ENCODE results near the gene UMODL1.
"Not testable (repeated sequence)": the region's sequence is repeated elsewhere in the genome, so short reads cannot be mapped to it uniquely, and the experiment has no call there.

UMODL1 gene

GRCh38 chr21:42112238-42112637 is 41.1 kb downstream of the UMODL1 start:
- DNase-seq (ENCODE audit: low read depth): no peak
- TF ChIP-seq CTCF (IDR thresholded peaks at IDR 0.05; ENCODE audit: insufficient read depth, low read depth, low read length, missing control alignments): no peak
- H3K4me3 ChIP-seq (ENCODE audit: low read length): no peak overlapping the region

- TF ChIP-seq CTCF (IDR thresholded peaks at IDR 0.05; ENCODE audit: insufficient read depth, low read depth, low read length, missing control alignments): no peak
- peak; percentile 51 for DNase-seq (ENCODE audit: low read depth)
- no peak overlapping the region for H3K4me3 ChIP-seq (ENCODE audit: low read length)
Observed at GRCh38 chr21:42112857-42113256, 41.7 kb downstream of the UMODL1 start.

DNA sequence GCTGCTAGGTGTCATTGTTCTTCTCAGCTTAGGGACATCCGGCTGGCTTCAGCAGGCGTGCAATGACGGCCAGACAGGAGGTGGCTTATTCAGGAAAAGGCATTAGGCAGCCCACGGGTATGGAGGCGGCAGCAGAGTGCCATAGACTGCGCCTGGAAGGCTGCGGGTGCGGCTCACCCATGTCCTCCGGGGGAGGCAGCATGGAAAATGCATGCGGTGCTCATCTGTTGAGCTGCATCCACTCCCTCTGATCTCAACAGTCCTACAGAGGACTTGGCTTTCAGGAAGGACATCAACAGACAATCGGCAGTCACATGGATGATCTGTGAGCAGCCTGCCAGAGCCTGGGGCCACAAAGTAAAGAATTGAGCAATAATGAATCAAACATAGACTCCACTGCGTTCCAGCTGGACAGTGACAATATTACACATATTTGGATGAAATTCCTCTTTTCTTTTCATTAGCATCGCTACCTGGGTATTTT is 42.9 kb downstream of the UMODL1 start:
- peak; percentile 45 for TF ChIP-seq CTCF (IDR thresholded peaks at IDR 0.05; ENCODE audit: insufficient read depth, low read depth, low read length, missing control alignments)
- no peak overlapping the region for H3K4me3 ChIP-seq (ENCODE audit: low read length)
- DNase-seq (ENCODE audit: low read depth): peak; percentile 74

GRCh38 chr21:42114646-42115045 is 43.5 kb downstream of the UMODL1 start:
- no peak for DNase-seq (ENCODE audit: low read depth)
- TF ChIP-seq CTCF (IDR thresholded peaks at IDR 0.05; ENCODE audit: insufficient read depth, low read depth, low read length, missing control alignments): no peak
- no peak overlapping the region for H3K4me3 ChIP-seq (ENCODE audit: low read length)

DNA sequence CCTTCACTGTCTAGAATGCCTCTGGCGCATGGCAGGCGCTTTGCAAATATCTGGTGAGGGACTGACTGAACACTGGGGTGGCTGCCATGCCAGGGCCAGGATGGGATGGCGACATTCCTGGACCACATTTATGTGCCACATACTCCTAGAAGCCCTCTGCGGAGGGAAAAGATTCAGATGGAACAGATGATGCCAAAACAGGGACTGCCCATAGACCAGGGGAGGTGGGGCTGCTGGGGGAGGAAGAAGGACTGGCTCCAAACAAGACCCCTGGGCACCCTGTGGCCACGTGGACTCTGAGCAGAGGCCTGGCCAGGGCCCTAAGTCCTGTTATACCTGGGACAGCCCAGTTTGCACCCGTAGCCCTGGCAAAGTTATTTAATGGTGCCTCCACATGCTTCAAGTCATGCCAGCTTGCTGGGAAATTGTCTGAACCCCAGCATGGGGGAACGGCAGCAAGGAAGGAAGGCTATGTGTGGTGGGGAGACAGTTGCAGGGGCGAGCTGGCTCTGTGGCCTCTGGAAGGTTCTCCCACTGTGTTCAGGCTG is 44.1 kb downstream of the UMODL1 start:
- no peak for TF ChIP-seq CTCF (IDR thresholded peaks at IDR 0.05; ENCODE audit: insufficient read depth, low read depth, low read length, missing control alignments)
- no peak for DNase-seq (ENCODE audit: low read depth)
- no peak overlapping the region for H3K4me3 ChIP-seq (ENCODE audit: low read length)

GRCh38 chr21:42116551-42116950 is 45.4 kb downstream of the UMODL1 start:
- DNase-seq (ENCODE audit: low read depth); H3K4me3 ChIP-seq (ENCODE audit: low read length): not testable (repeated sequence)

- DNase-seq (ENCODE audit: low read depth): peak; percentile 74
- H3K4me3 ChIP-seq (ENCODE audit: low read length): no peak overlapping the region
- peak; percentile 98 for TF ChIP-seq CTCF (IDR thresholded peaks at IDR 0.05; ENCODE audit: insufficient read depth, low read depth, low read length, missing control alignments)
Observed at GRCh38 chr21:42117229-42117966, 46.3 kb downstream of the UMODL1 start.

Measured in epithelial cell of esophagus (primary cell).